Activated CD4-positive, alpha-beta T cell treated with anti-CD3 and anti-CD28 coated beads, Interleukin-2, amount 50 U/mL, for 1 hour (primary cell): ENCODE results near the gene PTS.

Source experiments
- DNase-seq: peaks from one replicate; pipeline ENCODE4 v3.0.0-alpha.2; 2020

PTS gene

GRCh38 chr11:112223121-112223520, 3.1 kb upstream of the PTS start:
- no peak for DNase-seq

GRCh38 chr11:112223754-112224532, 2.3 kb upstream of the PTS start:
- no peak for DNase-seq

- no peak for DNase-seq
Observed at GRCh38 chr11:112225753-112226061, 521 bp upstream of the PTS start.

GRCh38 chr11:112226831-112227401, 688 bp downstream of the PTS start:
- DNase-seq, result no peak

DNA sequence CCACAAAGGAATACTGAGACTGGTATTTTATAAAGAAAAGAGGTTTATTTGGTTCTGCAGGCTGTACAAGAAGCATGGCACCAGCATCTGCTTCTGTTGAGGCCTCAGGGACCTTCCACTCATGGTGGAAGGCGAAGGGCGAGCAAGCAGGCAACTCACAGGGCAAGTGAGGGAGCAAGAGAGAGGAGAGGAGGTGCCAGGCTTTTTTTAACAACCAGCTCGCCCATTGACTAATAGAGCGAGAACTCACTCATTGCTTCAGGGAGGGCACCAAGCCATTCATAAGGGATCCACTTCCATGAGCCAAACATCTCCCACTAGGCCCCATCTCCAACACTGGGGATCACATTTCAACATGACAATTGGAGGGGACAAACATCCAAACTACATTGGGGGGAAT, 1.2 kb downstream of the PTS start:
- no peak for DNase-seq

DNA sequence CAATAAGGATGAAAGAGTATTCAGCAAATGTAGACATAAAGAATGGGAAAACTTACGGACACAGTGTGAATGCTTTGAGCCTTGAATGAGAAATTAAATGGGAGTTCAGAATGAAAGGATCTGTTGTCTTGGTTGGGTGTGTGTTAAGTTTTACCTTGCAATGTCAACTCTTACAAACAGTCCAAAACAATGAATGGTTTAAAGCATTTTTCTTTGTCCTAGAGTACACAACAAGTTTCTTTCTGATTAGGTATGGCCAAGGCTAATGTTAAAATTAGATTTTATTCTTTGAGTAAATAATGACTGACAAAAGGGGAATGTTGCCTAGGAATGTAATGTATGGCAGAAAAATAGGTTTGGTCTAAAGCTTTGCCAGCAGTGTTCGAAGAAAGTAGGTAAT, 2.5 kb downstream of the PTS start:
- DNase-seq, result no peak

DNA sequence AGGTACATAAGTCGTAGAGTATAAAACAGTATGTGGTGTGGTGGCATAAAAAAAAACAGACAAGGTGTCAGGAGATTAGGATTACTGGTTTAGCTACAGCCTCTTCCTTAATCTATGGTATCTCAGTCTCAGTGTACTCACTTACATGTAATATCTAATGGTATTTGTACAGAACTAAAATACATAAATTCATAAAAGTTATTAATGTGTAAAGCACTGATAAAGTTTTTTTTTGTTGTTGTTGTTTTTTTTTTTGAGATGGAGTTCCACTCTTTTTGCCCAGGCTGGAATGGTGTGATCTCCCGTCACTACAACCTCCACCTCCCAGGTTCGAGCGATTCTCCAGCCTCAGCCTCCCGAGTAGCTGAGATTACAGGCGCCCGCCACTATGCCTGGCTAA, 2.9 kb downstream of the PTS start:
- no peak for DNase-seq

GRCh38 chr11:112229746-112230433, 3.7 kb downstream of the PTS start:
- no peak for DNase-seq

DNA sequence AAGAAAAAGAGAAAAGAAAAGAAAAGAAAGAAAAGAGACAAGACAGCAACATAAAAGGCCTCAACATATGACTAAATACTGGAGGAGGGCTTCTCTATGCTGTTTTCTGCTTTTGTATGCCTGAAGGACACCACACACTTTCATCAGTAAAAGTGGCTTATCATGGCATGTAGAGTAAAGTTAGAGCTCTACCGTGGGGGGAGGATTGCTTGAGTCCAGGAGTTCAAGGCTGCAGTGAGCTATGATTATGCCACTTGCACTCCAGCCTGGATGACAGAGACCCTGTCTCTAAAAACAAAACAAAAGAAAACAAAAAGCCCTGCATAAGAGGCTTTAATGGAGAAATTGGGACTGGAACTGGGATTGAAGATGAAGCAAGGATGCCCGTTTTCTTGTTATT, 5.7 kb downstream of the PTS start:
- DNase-seq, result no peak

DNA sequence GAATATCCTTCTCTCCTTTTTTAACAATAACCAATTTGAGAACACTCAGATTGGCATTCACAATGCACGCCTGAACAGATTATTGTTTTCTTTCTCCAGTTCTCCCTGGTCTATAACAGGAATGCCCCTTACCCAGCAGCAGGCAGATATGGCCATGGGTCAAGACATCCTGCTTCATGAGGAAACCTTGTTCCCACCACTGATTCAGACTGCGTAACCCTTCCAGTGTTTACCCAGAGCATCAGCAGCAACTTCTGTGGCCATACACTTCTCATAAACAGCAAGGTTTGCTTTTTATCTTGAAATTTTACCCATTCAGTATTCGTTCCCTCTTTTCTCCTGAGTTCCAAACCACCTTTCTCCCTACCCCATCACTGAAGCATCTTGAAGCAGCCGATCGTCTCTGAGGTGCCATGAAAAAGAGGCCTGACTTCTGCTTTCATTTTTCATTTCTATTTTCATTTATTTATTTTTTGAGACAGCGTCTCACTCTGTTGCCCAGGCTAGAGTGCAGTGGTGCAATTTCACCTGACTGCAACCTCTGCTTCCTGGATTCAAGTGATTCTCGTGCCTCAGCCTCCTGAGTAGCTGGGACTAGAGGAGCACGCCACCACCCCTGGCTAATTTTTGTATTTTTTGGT, 9.6 kb downstream of the PTS start:
- DNase-seq, result no peak

DNA sequence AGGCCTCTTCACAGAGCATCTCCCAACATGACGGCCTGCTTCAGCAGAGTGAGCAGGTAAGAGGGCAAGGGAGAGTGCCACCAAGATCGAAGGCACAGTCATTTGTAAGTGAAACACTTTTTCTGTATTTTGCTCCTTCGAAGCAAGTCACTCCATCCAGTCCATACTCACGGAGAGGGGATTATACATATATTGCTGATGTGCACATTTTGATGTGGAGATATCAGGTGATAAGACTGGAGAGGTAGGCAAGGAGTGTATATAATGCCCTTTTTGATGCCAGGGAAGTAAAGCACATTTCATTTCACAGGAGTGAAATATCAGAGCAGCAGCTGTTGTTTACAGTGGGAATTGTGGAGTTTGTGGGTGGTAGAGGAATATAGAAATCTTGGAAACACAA, 11.2 kb downstream of the PTS start:
- no peak for DNase-seq

DNA sequence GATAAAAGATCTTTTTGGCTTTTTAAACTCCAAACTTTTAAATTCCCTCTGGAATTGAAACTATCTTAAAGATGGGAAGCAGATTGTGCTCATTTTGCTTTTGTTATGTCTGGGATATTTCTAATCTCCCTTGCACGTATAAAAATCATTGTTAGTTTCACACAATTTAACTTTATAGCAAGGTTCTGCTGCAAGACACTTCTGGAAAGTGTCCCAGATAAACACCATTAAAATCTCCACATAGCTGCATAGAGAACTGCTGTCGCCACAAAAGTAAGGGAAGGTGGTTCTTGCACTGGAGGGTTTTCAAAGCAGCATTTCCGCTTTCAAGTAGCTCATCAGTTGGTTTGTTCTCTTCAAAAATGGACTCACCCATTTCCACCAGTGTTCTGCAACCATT, 11.8 kb downstream of the PTS start:
- no peak for DNase-seq

- DNase-seq, result no peak
Observed at GRCh38 chr11:112241486-112241885, 15.3 kb downstream of the PTS start.

- DNase-seq, result no peak
Observed at GRCh38 chr11:112247201-112247600, 21.0 kb downstream of the PTS start.

DNA sequence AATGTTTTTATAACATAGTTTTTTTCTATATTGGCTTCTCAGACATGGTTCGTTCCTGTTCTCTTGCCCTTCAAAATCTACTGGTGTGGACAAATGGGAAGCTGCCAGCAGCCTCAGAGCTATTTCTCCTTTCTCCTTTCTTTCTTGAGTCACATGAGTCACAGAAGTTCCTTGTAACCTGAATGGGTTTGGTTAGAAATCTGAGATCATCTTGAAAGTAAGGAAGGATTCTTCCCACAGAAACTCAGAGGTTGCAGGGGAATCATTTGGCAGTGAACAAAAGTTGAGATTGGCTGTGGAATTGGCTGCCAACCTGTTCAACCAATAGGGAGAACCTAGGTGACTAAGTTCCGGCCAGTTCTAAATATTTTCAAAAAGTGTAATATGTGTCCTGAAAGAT, 22.0 kb downstream of the PTS start:
- no peak for DNase-seq

- DNase-seq, result no peak
Observed at GRCh38 chr11:112249871-112250610, 23.8 kb downstream of the PTS start.

DNA sequence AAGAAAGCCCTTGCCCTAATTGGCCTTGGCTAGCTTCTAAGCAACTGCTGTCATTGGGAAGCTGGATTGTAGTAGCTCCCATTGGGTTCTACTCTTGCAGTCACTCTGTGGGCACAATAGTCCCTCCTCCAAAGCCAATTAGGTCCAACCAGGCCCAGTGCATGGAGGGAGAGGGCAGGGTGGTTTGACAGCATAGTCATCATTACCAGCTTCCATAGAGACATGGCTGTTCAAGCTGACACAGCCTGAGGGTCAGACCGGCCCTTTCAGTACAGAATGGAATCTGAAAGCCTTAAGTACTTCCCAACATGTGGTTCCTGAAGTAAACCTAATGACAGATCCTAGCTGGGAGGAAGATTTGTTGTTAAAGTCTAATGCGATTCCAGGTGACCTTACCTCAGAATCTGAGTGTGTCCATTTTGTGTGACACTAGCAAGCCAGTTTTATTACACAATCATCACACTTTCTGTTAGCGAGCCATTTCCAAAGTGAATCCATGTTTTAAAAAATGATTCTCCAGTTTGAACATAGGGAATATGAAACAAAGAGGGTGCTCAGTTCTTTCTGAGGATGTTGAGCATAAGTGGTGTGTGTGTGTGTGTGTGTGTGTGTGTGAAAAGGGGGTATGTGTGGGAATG, 27.5 kb downstream of the PTS start:
- DNase-seq, result no peak

- no peak for DNase-seq
Observed at GRCh38 chr11:112255067-112255720, 29.0 kb downstream of the PTS start.

GRCh38 chr11:112260490-112260889, 34.3 kb downstream of the PTS start, which contains the start of gene PLET1:
TSS of gene PLET1 (minus strand) at chr11:112260860. CDS start at chr11:112260589, 271 bp downstream.
- DNase-seq, result no peak

GRCh38 chr11:112265659-112266409, 39.6 kb downstream of the PTS start:
- DNase-seq, result no peak

- DNase-seq, result no peak
Observed at GRCh38 chr11:112266410-112266778, 40.2 kb downstream of the PTS start.
